SH-SY5Y (cell line): Measurements from ENCODE around the gene ZBTB46.

Experiments used
- GATA2 ChIP-seq: IDR thresholded peaks from 2 replicates; pipeline ENCODE4 v1.6.1; 2011; ENCODE audit warnings: mild to moderate bottlenecking, low read depth, low read length
- GATA3 ChIP-seq: IDR thresholded peaks from 2 replicates; pipeline ENCODE4 v1.6.1; 2011; ENCODE audit warnings: low read depth, mild to moderate bottlenecking, low read length, moderate library complexity

ZBTB46 gene

GRCh38 chr20:63695424-63696305, 135.4 kb downstream of the ZBTB46 start:
- TF ChIP-seq GATA3: no peak

GRCh38 chr20:63694584-63695423, 136.3 kb downstream of the ZBTB46 start:
- no peak for TF ChIP-seq GATA2
- TF ChIP-seq GATA3: no peak

GRCh38 chr20:63693733-63694583, 137.1 kb downstream of the ZBTB46 start:
- no peak for TF ChIP-seq GATA2
- no peak for TF ChIP-seq GATA3
